Raji (cell line): ENCODE results near the gene YJEFN3.

ENCODE experiments used
- POLR2A ChIP-seq: IDR thresholded peaks from 2 replicates; pipeline ENCODE4 v1.6.1; 2011; ENCODE audit warnings: low read depth, low read length, control low read depth; ENCODE audit not compliant: insufficient read depth

YJEFN3 gene

GRCh38 chr19:19491321-19492025 is 37.2 kb upstream of the YJEFN3 start:
- TF ChIP-seq POLR2A: no peak

DNA sequence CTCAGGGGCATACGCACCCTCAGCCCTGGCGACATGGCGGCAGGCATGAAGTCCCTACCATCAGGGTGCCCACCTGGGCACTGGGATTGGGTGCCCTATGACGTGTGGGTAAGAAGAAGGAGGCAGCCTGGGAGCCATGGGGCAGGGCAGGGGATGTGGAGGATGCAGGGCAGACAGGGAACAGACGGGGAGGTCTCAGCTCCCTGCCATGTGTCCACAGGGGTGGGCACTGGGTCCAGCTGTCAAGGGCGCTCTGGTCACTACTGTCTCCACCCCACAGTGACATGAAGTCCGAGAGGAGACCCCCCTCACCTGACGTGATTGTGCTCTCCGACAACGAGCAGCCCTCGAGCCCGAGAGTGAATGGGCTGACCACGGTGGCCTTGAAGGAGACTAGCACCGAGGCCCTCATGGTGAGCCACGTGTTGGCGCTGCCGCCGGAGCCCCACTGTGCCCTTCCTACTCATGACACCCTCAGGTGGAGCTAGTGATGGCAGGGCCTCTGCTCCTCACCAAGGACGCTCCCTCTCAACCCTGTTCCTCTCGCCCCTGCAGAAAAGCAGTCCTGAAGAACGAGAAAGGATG is 36.6 kb upstream of the YJEFN3 start:
- no peak for TF ChIP-seq POLR2A

DNA sequence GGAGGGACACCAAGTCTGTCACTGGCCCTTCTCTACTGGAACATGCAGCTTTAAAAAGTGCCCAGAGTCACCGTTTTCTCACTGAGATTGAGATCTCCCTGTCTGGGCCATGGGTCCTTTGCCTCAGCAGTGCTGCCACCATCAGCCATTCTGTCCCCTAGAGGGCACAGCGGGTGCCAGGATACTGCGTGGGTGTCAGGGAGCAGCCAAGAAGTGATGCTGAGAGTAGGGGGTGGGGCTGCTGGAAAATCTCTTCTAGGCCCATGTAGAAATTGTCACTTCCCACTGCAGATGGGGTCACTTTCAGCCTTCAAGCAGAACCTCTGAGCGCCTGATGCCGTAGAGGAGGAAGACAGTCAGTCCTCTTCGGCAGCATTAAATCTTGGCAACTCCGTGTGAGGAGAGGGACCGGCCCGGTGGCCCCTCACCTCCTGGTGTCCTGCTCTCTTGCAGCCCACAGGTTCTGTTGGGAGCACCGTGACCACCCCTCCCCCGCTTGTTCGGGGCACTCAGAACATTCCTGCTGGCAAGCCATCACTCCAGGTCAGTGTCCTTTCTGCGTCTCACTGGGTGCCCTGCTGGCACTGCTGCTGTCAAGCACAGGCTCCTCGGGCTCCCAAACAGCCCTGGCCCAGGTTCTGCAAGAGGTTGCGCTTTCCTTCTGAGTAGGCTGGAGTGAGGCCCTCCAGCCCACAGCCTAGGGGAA is 34.7 kb upstream of the YJEFN3 start:
- no peak for TF ChIP-seq POLR2A

- no peak for TF ChIP-seq POLR2A
Measured at GRCh38 chr19:19495614-19496603, 32.8 kb upstream of the YJEFN3 start.

GRCh38 chr19:19498255-19498991 is 30.3 kb upstream of the YJEFN3 start:
- TF ChIP-seq POLR2A: no peak

- no peak for TF ChIP-seq POLR2A
Measured at GRCh38 chr19:19499272-19499995, 29.3 kb upstream of the YJEFN3 start.

DNA sequence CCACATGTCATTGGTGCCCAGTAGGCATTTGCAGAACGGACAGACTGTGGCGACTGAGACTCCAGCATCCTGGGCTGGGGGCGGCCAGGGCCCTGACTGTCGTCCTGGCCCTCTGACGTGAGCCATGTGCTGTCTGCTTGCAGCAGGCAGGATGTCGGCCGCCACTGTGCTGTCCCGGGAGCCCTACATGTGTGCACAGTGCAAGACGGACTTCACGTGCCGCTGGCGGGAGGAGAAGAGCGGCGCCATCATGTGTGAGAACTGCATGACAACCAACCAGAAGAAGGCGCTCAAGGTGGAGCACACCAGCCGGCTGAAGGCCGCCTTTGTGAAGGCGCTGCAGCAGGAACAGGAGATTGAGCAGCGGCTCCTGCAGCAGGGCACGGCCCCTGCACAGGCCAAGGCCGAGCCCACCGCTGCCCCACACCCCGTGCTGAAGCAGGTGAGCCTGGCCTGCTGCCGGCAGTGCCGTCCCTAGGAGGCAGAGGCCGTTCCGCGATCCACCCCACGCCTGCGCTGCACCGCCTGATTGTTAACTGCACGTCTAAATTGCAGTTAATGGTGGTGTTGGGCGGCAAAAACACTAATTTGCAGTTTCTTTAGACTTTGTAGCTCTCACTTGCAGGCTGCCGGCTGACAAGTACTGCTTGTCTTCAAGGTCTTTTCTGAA is 27.6 kb upstream of the YJEFN3 start:
- no peak for TF ChIP-seq POLR2A

DNA sequence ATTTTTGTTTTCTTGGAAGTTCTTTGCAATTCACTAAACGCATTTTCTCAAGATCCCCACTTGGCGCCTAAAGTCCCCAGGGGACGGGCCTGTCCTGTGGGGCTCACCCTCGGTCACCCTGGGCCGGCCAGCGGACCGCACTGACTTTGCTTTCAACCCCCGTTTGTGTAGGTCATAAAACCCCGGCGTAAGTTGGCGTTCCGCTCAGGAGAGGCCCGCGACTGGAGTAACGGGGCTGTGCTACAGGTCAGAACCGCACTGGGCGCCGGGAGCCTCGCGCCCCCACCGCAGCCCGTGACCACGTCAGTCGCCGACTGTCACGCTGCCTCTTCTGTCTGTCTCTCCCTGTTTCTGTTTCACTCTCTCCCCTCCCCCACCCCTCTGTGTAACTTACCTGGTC is 26.9 kb upstream of the YJEFN3 start:
- TF ChIP-seq POLR2A: no peak

- no peak for TF ChIP-seq POLR2A
Measured at GRCh38 chr19:19502281-19502680, 26.4 kb upstream of the YJEFN3 start.

GRCh38 chr19:19502808-19503602 is 25.7 kb upstream of the YJEFN3 start:
- no peak for TF ChIP-seq POLR2A

DNA sequence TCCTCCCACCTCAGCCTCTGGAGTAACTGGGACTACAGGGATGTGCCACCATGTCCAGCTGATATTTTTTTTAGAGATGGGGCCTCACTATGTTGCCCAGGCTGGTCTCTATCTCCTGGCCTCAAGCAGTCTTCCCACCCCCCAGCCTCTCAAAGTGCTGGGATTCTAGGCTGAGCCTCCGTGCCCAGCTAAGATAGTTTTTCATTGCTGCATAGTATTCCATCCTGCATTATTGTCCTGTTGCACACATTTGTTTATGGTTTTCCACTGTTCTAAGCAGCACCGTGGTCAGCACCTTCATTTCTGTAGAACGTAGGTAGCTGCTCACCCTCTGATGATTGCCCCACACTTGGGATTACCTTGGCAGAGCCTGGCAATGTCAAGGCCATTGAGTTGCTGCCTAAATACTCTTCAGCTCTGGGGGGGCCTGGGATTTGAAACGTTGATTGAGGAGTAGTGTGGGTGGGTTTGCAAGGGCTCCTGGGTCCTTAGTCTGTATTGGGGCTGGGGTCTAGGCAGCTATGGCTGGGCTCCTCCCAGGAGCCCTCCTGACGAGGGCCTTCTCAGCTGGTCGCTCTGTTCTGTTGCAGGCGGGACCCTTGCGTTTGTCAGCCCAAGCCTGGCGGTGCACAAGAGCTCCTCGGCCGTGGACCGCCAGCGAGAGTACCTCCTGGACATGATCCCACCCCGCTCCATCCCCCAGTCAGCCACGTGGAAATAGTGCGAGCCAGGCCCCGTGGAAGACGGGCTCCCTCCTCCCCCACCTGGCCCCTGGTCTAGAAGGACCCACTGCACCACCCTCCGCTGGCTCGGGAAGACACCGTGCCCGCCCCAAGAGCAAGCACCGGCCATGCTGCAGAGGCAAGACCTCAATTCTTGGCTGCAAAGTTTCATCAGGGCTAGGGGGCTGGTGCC is 23.7 kb upstream of the YJEFN3 start:
- no peak for TF ChIP-seq POLR2A

DNA sequence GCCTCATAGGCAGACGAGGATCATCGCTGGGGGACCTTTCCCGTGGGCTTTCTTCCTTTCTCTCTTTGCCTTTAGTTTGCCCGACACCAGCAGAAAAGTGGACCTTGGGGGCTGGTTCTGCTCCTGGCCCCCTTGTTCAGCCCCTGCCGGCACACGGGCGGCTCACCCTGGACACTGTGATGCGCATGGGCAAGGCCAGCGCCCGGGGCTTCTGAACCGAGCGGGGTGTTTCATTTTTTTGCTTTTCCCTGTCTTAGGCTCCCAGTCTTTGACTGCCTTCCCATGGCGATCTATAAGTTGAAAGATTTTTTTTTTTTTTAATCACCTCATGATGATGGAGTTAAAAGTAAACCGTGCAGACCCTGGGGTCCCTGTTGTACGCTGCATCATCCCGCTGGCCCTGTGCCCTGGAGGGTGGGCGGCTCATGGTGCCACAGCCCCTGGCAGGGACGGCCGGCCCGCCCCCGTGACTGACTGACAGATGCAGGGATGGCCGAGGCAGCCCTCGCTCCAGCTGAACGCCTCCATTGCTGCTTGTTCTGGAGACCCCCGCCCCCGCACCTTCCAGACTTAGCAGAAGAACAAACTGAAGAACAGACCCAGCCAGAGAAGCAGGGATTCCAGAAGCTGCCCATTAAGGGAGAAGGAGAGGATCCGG is 22.9 kb upstream of the YJEFN3 start:
- no peak for TF ChIP-seq POLR2A
